Measurements from ENCODE around the gene SLC6A7.

SLC6A7 gene

DNA sequence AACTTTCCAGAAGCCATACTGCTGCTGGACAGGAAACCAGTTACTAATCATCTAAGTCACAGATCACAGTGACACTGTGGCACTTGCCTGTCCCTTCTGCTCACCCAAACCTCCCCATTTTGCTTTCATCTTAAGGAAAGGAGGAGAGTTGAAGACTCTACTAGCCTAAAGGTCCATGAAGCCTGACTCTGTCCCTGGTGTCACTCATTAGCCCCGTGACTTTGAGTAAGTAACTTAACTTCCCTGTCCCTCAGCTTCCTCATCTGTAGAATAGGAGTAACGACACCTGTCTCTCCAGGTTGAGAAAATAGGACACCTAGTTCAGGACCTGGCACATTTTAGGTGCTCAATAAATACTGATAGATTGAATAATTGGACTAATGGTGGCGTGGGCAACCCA, 536 bp upstream of the SLC6A7 start:
- DNase-seq (ENCODE audit: low read depth in 2 of 2): no peak
- H3K4me3 ChIP-seq (replicated peaks in 1 of 2; ENCODE audit: low read depth in 2 of 2, low read length in 2 of 2): no peak overlapping the region
- TF ChIP-seq, protein P1, sequence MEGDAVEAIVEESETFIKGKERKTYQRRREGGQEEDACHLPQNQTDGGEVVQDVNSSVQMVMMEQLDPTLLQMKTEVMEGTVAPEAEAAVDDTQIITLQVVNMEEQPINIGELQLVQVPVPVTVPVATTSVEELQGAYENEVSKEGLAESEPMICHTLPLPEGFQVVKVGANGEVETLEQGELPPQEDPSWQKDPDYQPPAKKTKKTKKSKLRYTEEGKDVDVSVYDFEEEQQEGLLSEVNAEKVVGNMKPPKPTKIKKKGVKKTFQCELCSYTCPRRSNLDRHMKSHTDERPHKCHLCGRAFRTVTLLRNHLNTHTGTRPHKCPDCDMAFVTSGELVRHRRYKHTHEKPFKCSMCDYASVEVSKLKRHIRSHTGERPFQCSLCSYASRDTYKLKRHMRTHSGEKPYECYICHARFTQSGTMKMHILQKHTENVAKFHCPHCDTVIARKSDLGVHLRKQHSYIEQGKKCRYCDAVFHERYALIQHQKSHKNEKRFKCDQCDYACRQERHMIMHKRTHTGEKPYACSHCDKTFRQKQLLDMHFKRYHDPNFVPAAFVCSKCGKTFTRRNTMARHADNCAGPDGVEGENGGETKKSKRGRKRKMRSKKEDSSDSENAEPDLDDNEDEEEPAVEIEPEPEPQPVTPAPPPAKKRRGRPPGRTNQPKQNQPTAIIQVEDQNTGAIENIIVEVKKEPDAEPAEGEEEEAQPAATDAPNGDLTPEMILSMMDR (IDR thresholded peaks at IDR 0.05; ENCODE audit: low read depth, low read length): no peak

DNA sequence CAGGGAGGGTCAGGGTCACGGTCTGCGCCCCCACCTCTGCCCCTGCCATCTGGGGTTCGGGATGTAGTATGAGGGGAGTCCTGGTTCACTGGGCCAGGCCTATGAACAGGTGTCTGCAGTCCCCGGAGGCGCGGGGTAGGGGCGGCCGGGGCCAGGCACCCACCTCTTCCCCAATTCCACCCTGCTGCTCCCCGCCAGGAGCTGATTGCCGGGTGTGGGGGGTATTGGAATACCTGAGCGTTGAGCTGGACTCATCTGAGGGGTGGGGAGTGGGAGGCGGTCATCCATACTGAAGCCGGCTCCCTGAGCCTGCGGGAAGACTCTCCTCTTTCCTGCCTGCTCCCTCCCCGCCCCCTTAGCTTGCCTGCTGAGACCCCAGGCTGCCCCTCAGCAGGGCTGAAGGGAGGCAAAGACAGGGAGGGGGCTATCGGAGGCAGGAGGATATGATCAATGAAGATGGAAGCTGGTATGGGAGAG, 679 bp downstream of the SLC6A7 start:
- no peak for DNase-seq (ENCODE audit: low read depth in 2 of 2)
- H3K4me3 ChIP-seq (replicated peaks in 1 of 2; ENCODE audit: low read depth in 2 of 2, low read length in 2 of 2): no peak overlapping the region

DNA sequence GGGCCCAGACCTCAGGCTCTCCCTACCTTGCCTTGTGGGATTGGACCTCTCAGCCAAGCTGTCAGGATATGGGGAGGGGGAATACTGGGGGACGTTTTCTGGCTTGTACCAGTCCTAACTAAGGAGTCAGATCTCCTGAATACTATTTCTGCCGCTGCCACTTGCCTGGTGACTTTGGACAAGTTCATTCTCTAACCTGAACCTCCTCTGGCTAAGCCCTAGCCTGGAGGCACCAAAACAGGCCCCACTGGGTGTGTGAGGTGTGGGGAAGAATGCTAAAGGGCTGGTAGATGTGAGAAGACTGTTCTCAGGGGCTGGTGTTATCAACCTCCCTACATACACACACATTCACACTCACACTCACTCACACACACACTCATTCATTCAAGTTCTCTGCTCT, 1.1 kb downstream of the SLC6A7 start:
- TF ChIP-seq, protein P1 (IDR thresholded peaks at IDR 0.05; ENCODE audit: low read depth, low read length): no peak
- no peak overlapping the region for H3K4me3 ChIP-seq (replicated peaks in 1 of 2; ENCODE audit: low read depth in 2 of 2, low read length in 2 of 2)
- no peak for DNase-seq (ENCODE audit: low read depth in 2 of 2)

More for the DNA sequence above, 679 bp downstream of the SLC6A7 start:
- TF ChIP-seq, protein P1 (IDR thresholded peaks at IDR 0.05; ENCODE audit: low read depth, low read length): no peak

DNA sequence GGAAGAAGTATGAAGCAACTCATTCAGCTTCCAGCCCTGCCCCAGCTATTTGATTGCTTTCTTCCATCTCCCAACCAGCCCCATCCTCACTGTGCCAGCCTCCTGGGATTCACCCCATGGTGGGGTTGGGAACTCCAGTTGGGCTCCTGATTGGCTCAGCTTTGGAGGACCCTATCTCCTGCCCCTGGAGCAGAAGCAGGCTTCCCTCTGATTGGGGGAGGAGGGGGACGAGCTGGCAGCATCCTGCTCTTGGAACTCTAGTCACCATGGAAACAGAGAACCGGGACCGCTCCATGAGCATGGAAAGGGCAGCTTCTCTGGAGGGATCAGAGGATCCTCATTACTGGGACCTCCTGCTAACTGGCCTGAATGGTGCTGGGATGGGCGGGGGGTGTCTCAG, 2.6 kb downstream of the SLC6A7 start:
- TF ChIP-seq, protein P1 (IDR thresholded peaks at IDR 0.05; ENCODE audit: low read depth, low read length): no peak
- no peak overlapping the region for H3K4me3 ChIP-seq (replicated peaks in 1 of 2; ENCODE audit: low read depth in 2 of 2, low read length in 2 of 2)
- DNase-seq (ENCODE audit: low read depth in 2 of 2): no peak

DNA sequence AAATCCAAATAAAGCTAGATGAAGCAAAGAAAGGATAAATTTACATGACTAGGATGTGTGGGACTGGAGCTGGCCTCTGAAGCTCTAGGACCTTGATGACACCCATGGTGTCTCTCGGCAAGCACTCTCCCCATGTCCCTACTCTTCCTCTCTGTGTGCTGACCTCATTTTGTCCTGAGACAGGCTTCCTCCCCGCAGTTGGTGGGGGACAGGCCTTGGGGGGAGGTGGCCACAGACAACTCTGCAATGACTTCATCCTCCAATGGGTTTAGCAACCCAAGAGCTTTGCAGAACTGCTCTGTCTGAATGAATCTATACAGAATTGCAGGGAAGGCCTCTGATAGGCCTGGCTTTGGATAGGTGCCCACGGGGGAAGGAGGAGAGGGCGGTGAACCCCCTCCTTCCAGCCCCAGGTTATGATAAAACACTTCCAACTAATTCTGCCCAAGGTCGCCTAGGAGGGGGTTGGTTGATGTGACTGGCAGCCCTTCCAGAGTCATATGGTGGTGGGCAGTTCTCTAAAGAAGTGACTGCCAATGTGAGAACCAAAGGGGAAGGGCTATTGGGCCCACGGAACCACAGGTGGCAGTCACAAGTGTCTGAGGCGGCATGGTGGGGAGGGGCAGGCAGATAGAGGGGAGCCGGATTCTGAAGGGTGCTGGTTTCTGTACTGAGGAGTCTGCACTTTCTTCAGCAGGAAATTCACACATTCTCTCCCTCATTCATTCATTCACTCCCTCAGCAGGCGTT, 6.0 kb downstream of the SLC6A7 start:
- TF ChIP-seq, protein P1 (IDR thresholded peaks at IDR 0.05; ENCODE audit: low read depth, low read length): no peak
- no peak for DNase-seq (ENCODE audit: low read depth in 2 of 2)
- H3K4me3 ChIP-seq (replicated peaks in 1 of 2; ENCODE audit: low read depth in 2 of 2, low read length in 2 of 2): no peak overlapping the region

DNA sequence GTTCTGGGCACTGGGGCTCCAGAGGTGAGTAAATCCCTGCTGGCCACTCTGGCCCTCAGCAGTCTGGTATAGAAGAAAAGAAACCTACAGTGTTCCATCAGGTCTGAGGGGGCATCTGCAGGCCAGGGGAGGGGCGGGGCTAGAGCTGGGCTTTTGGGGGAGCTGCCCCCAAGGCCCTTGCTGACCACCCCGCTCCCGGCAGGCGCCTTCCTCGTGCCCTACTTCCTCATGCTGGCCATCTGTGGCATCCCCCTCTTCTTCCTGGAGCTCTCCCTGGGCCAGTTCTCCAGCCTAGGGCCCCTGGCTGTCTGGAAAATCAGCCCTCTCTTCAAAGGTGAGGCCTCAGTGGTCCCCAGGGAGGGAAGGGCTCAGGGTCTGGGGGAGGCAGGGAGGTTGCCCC, 6.7 kb downstream of the SLC6A7 start:
- TF ChIP-seq, protein P1 (IDR thresholded peaks at IDR 0.05; ENCODE audit: low read depth, low read length): no peak
- DNase-seq (ENCODE audit: low read depth in 2 of 2): no peak
- H3K4me3 ChIP-seq (replicated peaks in 1 of 2; ENCODE audit: low read depth in 2 of 2, low read length in 2 of 2): no peak overlapping the region

Measured in cardiac fibroblast (primary cell).